Stimulated activated CD4-positive, alpha-beta T cell treated with anti-CD3 and anti-CD28 coated beads, Interleukin-4, amount 100 ng/mL, for 4 hours (primary cell): ENCODE measurements around the gene SPC24.

Experiments
- DNase-seq, 2 experiments: peaks; one replicate each; pipeline ENCODE4 v3.0.0-alpha.2; 2020

SPC24 gene

GRCh38 chr19:11155373-11156120 lies at the start of gene SPC24:
Gene SPC24 (minus strand): TSS chr19:11155782. CDS start chr19:11155776, 6 bp downstream.
- peak; percentile 83 to 88 for DNase-seq

GRCh38 chr19:11204943-11205349 lies 49.4 kb upstream of the SPC24 start:
- no peak for DNase-seq

- no peak for DNase-seq
Observed at GRCh38 chr19:11204076-11204602, 48.6 kb upstream of the SPC24 start.

- peak in 1 of 2 experiments; percentile 44 for DNase-seq
Observed at GRCh38 chr19:11203194-11204075, 47.9 kb upstream of the SPC24 start.

GRCh38 chr19:11202488-11203193 lies 47.1 kb upstream of the SPC24 start:
- no peak for DNase-seq

- DNase-seq, result no peak
Observed at GRCh38 chr19:11201791-11202190, 46.2 kb upstream of the SPC24 start.

- DNase-seq, result no peak
Observed at GRCh38 chr19:11200931-11201330, 45.3 kb upstream of the SPC24 start.

- no peak for DNase-seq
Observed at GRCh38 chr19:11200015-11200574, 44.5 kb upstream of the SPC24 start.

GRCh38 chr19:11199517-11199916 lies 43.9 kb upstream of the SPC24 start:
- no peak for DNase-seq

- DNase-seq, result no peak
Observed at GRCh38 chr19:11198769-11199424, 43.3 kb upstream of the SPC24 start.

- no peak for DNase-seq
Observed at GRCh38 chr19:11198175-11198534, 42.6 kb upstream of the SPC24 start.

- peak; percentile 54 to 77 for DNase-seq
Observed at GRCh38 chr19:11197291-11198174, 42.0 kb upstream of the SPC24 start, which contains the start of gene KANK2. Gene KANK2 (minus strand): TSS chr19:11197545. CDS start chr19:11194511, 3,034 bp downstream.

GRCh38 chr19:11196406-11197287 lies 41.1 kb upstream of the SPC24 start:
- DNase-seq, result no peak

GRCh38 chr19:11195681-11196080 lies 40.1 kb upstream of the SPC24 start:
- DNase-seq, result no peak

- DNase-seq, result no peak
Observed at GRCh38 chr19:11194656-11195558, 39.3 kb upstream of the SPC24 start.

GRCh38 chr19:11194173-11194572 lies 38.6 kb upstream of the SPC24 start:
- DNase-seq, result no peak

- DNase-seq, result no peak
Observed at GRCh38 chr19:11192957-11193939, 37.7 kb upstream of the SPC24 start.

- DNase-seq, result no peak
Observed at GRCh38 chr19:11191934-11192333, 36.4 kb upstream of the SPC24 start.
